ENCODE measurements around the gene NEMP1.

Gene NEMP1

GRCh38 chr12:57009949-57010626 is 68.5 kb downstream of the NEMP1 start:
- Histone ChIP-seq H3K27me3 (ENCODE audit: insufficient read depth, poor library complexity, severe bottlenecking) (peaks cover under 1% of the 10 kb centered on the region), H3K4me3 (replicated peaks; ENCODE audit: insufficient read depth, low read length) (no peak overlapping the region), H3K27ac (replicated peaks) (no peak overlapping the region)
- TF ChIP-seq REST (IDR thresholded peaks at IDR 0.05; ENCODE audit: insufficient replicate concordance, low read depth), result no peak
- TF ChIP-seq SPI1 (IDR thresholded peaks at IDR 0.05; ENCODE audit: borderline replicate concordance, low read depth), result no peak
- no peak for TF ChIP-seq POLR2AphosphoS5 (IDR thresholded peaks at IDR 0.05; ENCODE audit: low read depth)
- no peak for TF ChIP-seq GABPA (IDR thresholded peaks at IDR 0.05; ENCODE audit: low read depth)
- TF ChIP-seq CTCF (IDR thresholded peaks at IDR 0.05; ENCODE audit: insufficient read depth, low read length), result no peak
- no peak for DNase-seq (ENCODE audit: low read depth in 1 of 2, low spot score in 1 of 2)

GRCh38 chr12:57008178-57008577 is 70.4 kb downstream of the NEMP1 start:
- H3K27me3 ChIP-seq (ENCODE audit: insufficient read depth, poor library complexity, severe bottlenecking), result no peaks in the 10 kb centered on the region
- TF ChIP-seq REST (IDR thresholded peaks at IDR 0.05; ENCODE audit: insufficient replicate concordance, low read depth), result no peak
- TF ChIP-seq CTCF (IDR thresholded peaks at IDR 0.05; ENCODE audit: insufficient read depth, low read length), result peak; percentile 62
- no peak for TF ChIP-seq GABPA (IDR thresholded peaks at IDR 0.05; ENCODE audit: low read depth)
- TF ChIP-seq POLR2AphosphoS5 (IDR thresholded peaks at IDR 0.05; ENCODE audit: low read depth), result no peak
- TF ChIP-seq SPI1 (IDR thresholded peaks at IDR 0.05; ENCODE audit: borderline replicate concordance, low read depth), result no peak
- no peak overlapping the region for H3K4me3 ChIP-seq (replicated peaks; ENCODE audit: insufficient read depth, low read length)
- no peak overlapping the region for H3K27ac ChIP-seq (replicated peaks)
- DNase-seq (ENCODE audit: low read depth in 1 of 2, low spot score in 1 of 2), result peak in 1 of 2 experiments; percentile 59

- peak in 1 of 2 experiments; percentile 58 for DNase-seq (ENCODE audit: low read depth in 1 of 2, low spot score in 1 of 2)
- TF ChIP-seq GABPA (IDR thresholded peaks at IDR 0.05; ENCODE audit: low read depth) (no peak), POLR2AphosphoS5 (IDR thresholded peaks at IDR 0.05; ENCODE audit: low read depth) (no peak), SPI1 (IDR thresholded peaks at IDR 0.05; ENCODE audit: borderline replicate concordance, low read depth) (no peak), CTCF (IDR thresholded peaks at IDR 0.05; ENCODE audit: insufficient read depth, low read length) (no peak), REST (IDR thresholded peaks at IDR 0.05; ENCODE audit: insufficient replicate concordance, low read depth) (no peak)
- Histone ChIP-seq H3K27me3 (ENCODE audit: insufficient read depth, poor library complexity, severe bottlenecking) (no peaks in the 10 kb centered on the region), H3K4me3 (replicated peaks; ENCODE audit: insufficient read depth, low read length) (peak overlapping the region; percentile 15), H3K27ac (replicated peaks) (peak overlapping the region; percentile 32)
Observed at GRCh38 chr12:57006809-57007475, 71.6 kb downstream of the NEMP1 start.

All from HL-60 (cell line).